ENCODE results near the gene SGMS1. TPM values are rescaled to one million over a fixed set of nuclear protein-coding genes. Genes with fewer than 3 reads are reported as not detected.

The SGMS1 gene
- total and polyA plus RNA-seq, 4 donors, result 15.8 to 142 (median 41.3) TPM

DNA sequence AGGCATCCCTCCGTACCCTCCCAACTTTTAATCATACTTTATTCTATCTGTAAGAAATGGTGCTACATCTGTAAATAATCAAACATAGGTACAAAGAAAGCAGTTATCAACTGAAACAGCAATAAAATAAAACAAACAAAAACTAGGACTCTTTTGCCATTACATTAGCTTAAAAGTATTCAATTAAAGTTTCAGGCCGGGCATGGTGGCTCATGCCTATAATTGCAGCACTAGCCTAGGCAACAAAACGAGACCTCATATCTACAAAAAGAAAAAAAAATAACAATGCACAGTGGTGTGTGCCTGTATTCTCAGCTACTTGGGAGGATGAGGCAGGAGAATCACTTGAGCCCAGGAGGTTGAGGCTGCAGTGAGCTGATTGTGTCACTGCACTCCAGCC lies 161.9 kb downstream of the SGMS1 start:
- DNase-seq, result no peak
- no peak for ATAC-seq (ENCODE audit: insufficient read depth, low FRiP score)
- Histone ChIP-seq H3K9ac (ENCODE audit: insufficient read depth in 1 of 2, low read length in 2 of 2) (no peak overlapping the region), H3K4me1 (ENCODE audit: control insufficient read depth in 5 of 5, insufficient read depth in 5 of 5, low read length in 5 of 5) (peaks cover 0 to 3% (median 2%) of the 10 kb centered on the region in 5 donors), H3K27ac (ENCODE audit: low read depth in 1 of 2, low read length in 1 of 2) (no peak overlapping the region), H3K9me3 (ENCODE audit: control insufficient read depth in 4 of 4, insufficient read depth in 3 of 4, low read length in 3 of 4) (no peaks in the 10 kb centered on the region), H3K27me3 (ENCODE audit: control insufficient read depth in 3 of 3, insufficient read depth in 3 of 3, low read length in 2 of 3) (no peaks in the 10 kb centered on the region), H3K36me3 (ENCODE audit: control insufficient read depth in 4 of 4, insufficient read depth in 4 of 4, low read length in 4 of 4) (peaks cover 0 to 12% (median 10%) of the 10 kb centered on the region in 4 donors), H3K4me3 (no peak overlapping the region)
- TF ChIP-seq CTCF (IDR thresholded peaks at IDR 0.05; ENCODE audit: control extremely low read depth, extremely low read depth), result no peak
- WGBS, 2 donors, result 96 to 97% methylated on average over 3 of the region's 3 CpGs

GRCh38 chr10:50461123-50461522 lies 162.6 kb downstream of the SGMS1 start:
- DNase-seq (no peak), ATAC-seq (ENCODE audit: insufficient read depth, low FRiP score) (no peak)
- TF ChIP-seq CTCF (IDR thresholded peaks at IDR 0.05; ENCODE audit: control extremely low read depth, extremely low read depth), result no peak
- Histone ChIP-seq H3K27me3 (ENCODE audit: control insufficient read depth in 3 of 3, insufficient read depth in 3 of 3, low read length in 2 of 3) (no peaks in the 10 kb centered on the region), H3K4me3 (no peak overlapping the region), H3K36me3 (ENCODE audit: control insufficient read depth in 4 of 4, insufficient read depth in 4 of 4, low read length in 4 of 4) (peaks cover 0 to 12% (median 10%) of the 10 kb centered on the region in 4 donors), H3K4me1 (ENCODE audit: control insufficient read depth in 5 of 5, insufficient read depth in 5 of 5, low read length in 5 of 5) (peaks cover 0 to 3% (median 2%) of the 10 kb centered on the region in 5 donors), H3K9me3 (ENCODE audit: control insufficient read depth in 4 of 4, insufficient read depth in 3 of 4, low read length in 3 of 4) (no peaks in the 10 kb centered on the region), H3K27ac (ENCODE audit: low read depth in 1 of 2, low read length in 1 of 2) (no peak overlapping the region), H3K9ac (ENCODE audit: insufficient read depth in 1 of 2, low read length in 2 of 2) (no peak overlapping the region)
- WGBS, 2 donors, result 96 to 98% methylated on average over 1 of the region's 1 CpG

DNA sequence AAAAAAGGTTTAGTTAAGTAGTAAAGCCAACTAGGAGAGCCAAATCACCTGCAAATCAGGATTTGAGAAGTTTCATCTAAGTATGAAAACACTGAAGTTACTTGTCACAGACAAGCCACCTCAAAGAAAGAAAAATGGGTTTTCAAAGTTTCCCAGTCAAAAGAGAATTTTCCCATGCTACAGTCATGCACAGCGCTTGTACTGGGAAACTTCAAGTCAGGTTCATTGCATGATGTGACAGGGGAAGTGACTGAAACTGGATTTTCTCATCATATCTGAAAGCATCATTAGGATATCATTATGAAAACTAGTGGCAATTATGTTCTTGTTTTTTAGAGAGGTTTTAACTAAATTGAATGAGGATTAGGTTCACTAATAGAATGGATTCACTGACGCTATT lies 167.0 kb downstream of the SGMS1 start:
- ATAC-seq (ENCODE audit: insufficient read depth, low FRiP score), result no peak
- Histone ChIP-seq H3K27me3 (ENCODE audit: control insufficient read depth in 3 of 3, insufficient read depth in 3 of 3, low read length in 2 of 3) (no peaks in the 10 kb centered on the region), H3K36me3 (ENCODE audit: control insufficient read depth in 4 of 4, insufficient read depth in 4 of 4, low read length in 4 of 4) (peaks cover 0 to 13% (median 10%) of the 10 kb centered on the region in 4 donors), H3K27ac (ENCODE audit: low read depth in 1 of 2, low read length in 1 of 2) (no peak overlapping the region), H3K9me3 (ENCODE audit: control insufficient read depth in 4 of 4, insufficient read depth in 3 of 4, low read length in 3 of 4) (no peaks in the 10 kb centered on the region), H3K9ac (ENCODE audit: insufficient read depth in 1 of 2, low read length in 2 of 2) (no peak overlapping the region), H3K4me1 (ENCODE audit: control insufficient read depth in 5 of 5, insufficient read depth in 5 of 5, low read length in 5 of 5) (peaks cover 0 to 3% (median 0%) of the 10 kb centered on the region in 5 donors), H3K4me3 (no peak overlapping the region)
- DNase-seq, result no peak
- 82 to 87% methylated on average over 2 of the region's 2 CpGs for WGBS, 2 donors
- TF ChIP-seq CTCF (IDR thresholded peaks at IDR 0.05; ENCODE audit: control extremely low read depth, extremely low read depth), result no peak

DNA sequence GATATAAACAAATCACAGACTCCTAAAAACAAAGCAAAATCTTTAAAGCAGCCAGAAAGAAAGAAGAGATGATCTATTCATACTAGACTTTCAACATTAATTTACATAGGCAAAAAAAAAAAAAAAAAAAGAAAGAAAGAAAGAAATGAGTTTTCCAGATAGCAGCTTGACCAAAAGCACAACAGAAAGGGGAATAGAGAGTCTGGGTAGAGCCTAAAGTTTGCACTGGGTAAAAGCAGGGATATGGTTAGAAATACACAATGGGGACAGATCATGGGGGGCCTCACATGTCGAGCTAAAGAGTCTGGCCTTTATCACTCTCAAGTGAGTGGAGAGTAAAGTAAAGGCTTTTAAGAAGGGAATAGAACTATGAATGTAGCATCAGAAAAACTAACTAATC lies 169.8 kb downstream of the SGMS1 start:
- H3K9me3 ChIP-seq (ENCODE audit: control insufficient read depth in 4 of 4, insufficient read depth in 3 of 4, low read length in 3 of 4), result no peaks in the 10 kb centered on the region
- no peaks in the 10 kb centered on the region for H3K27me3 ChIP-seq (ENCODE audit: control insufficient read depth in 3 of 3, insufficient read depth in 3 of 3, low read length in 2 of 3)
- TF ChIP-seq CTCF (IDR thresholded peaks at IDR 0.05; ENCODE audit: control extremely low read depth, extremely low read depth), result no peak
- H3K4me1 ChIP-seq (ENCODE audit: control insufficient read depth in 5 of 5, insufficient read depth in 5 of 5, low read length in 5 of 5), result peaks cover 0 to 3% (median 0%) of the 10 kb centered on the region in 5 donors
- ATAC-seq (ENCODE audit: insufficient read depth, low FRiP score) (no peak), DNase-seq (no peak)
- H3K4me3 ChIP-seq, result no peak overlapping the region
- H3K9ac ChIP-seq (ENCODE audit: insufficient read depth in 1 of 2, low read length in 2 of 2), result no peak overlapping the region
- WGBS, 2 donors, result 87 to 100% methylated on average over 1 of the region's 1 CpG
- peaks cover 0 to 3% (median 2%) of the 10 kb centered on the region in 4 donors for H3K36me3 ChIP-seq (ENCODE audit: control insufficient read depth in 4 of 4, insufficient read depth in 4 of 4, low read length in 4 of 4)
- H3K27ac ChIP-seq (ENCODE audit: low read depth in 1 of 2, low read length in 1 of 2), result no peak overlapping the region

All from lung (tissue), 12 donors.